ENCODE results near the gene VCY. TPM values are rescaled to one million over a fixed set of nuclear protein-coding genes. Genes with fewer than 3 reads are reported as not detected.
"Not testable (repeated sequence)": the region's sequence is repeated elsewhere in the genome, so short reads cannot be mapped to it uniquely, and the experiment has no call there.

VCY gene
- not detected for total RNA-seq

DNA sequence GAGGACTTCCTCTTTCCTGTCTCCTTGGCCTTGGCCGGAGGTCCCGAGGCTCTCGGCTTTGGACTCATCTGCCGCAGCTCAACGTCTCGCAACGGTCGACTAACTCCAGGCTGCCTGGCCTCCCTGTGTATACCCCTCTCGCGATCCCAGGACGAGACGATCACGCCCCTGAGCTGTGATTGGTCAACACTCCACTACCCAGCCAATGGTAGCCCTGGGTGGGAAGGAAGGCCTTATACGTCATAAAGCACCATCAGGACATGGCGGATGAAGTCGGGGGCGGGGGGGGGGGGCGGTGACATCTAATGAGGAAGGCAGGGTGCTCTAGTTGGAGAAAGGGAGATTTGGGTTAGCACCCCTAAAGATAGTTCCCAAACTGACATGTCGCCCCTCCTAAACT lies at the start of gene VCY:
Gene VCY (minus strand): TSS at position 101 of the 400 bp plus-strand sequence. CDS start 33 bp downstream, at position 68.
- WGBS = no CpG with 5 or more reads among the region's 19 CpGs
- H3K27me3 ChIP-seq; intact Hi-C loops (cut with DNase I); H3K27ac ChIP-seq (replicated peaks in 1 of 4); H3K36me3 ChIP-seq; H3K9me3 ChIP-seq; H3K4me3 ChIP-seq; DNase-seq (ENCODE audit: extremely low spot score); H3K4me1 ChIP-seq: not testable (repeated sequence)

- H3K9me3 ChIP-seq; H3K4me3 ChIP-seq; H3K36me3 ChIP-seq; H3K27me3 ChIP-seq; DNase-seq (ENCODE audit: extremely low spot score); intact Hi-C loops (cut with DNase I); H3K27ac ChIP-seq (replicated peaks in 1 of 4); H3K4me1 ChIP-seq: not testable (repeated sequence)
- no CpG with 5 or more reads among the region's 2 CpGs for WGBS
Measured at GRCh38 chrY:14030395-14030794, 44.1 kb upstream of the VCY start.

GRCh38 chrY:14011916-14012315 lies 25.6 kb upstream of the VCY start:
- intact Hi-C loops (cut with DNase I); H3K9me3 ChIP-seq; H3K36me3 ChIP-seq; H3K4me1 ChIP-seq; H3K27ac ChIP-seq (replicated peaks in 1 of 4); H3K4me3 ChIP-seq; H3K27me3 ChIP-seq; DNase-seq (ENCODE audit: extremely low spot score): not testable (repeated sequence)
- no CpG with 5 or more reads among the region's 2 CpGs for WGBS

- H3K27me3 ChIP-seq; H3K9me3 ChIP-seq; H3K4me3 ChIP-seq; intact Hi-C loops (cut with DNase I); H3K27ac ChIP-seq (replicated peaks in 1 of 4); H3K36me3 ChIP-seq; H3K4me1 ChIP-seq; DNase-seq (ENCODE audit: extremely low spot score): not testable (repeated sequence)
- no CpG with 5 or more reads among the region's 2 CpGs for WGBS
Measured at GRCh38 chrY:13942406-13942805, 43.9 kb downstream of the VCY start.

Other genes starting within 250 kb of the VCY start
- not detected for gene VCY1B, start 69.8 kb upstream of the VCY start, total RNA-seq